AG04450 (cell line): ENCODE measurements around the gene EMILIN1. TPM values are rescaled to one million over a fixed set of nuclear protein-coding genes. Genes with fewer than 3 reads are reported as not detected.

Source experiments
- CTCF ChIA-PET: fragments of 300-600, 350-600 bp; formaldehyde crosslinking; extraction: SDS; loops from one replicate; lab custom pipeline; 2022; ENCODE audit warnings: antibody characterized with exemption, inconsistent platforms; lab: Charles Lee
- POLR2A ChIA-PET: fragments of 350-600 bp; formaldehyde crosslinking; extraction: SDS; loops from one replicate; lab custom pipeline; 2021; ENCODE audit warnings: antibody characterized with exemption, inconsistent platforms; lab: Yijun Ruan, JAX
- DNase-seq: peaks from one replicate; pipeline ENCODE4 v3.0.0-alpha.2; 2011; ENCODE audit warnings: low read depth, low spot score
- H3K27ac ChIP-seq: one replicate; pipeline ENCODE4 v1.5.1; 2012; ENCODE audit warnings: low read depth, low read length, control low read depth
- H3K27me3 ChIP-seq: one replicate; pipeline ENCODE4 v1.6.0; 2012; ENCODE audit warnings: low read length; ENCODE audit not compliant: control insufficient read depth, insufficient read depth
- H3K4me3 ChIP-seq: 2 replicates; pipeline ENCODE4 v1.5.1; 2011; ENCODE audit warnings: mild to moderate bottlenecking, low read depth, low read length, control low read depth
- H3K9me3 ChIP-seq: 2 replicates; pipeline ENCODE4 v1.5.1; 2012; ENCODE audit warnings: low read length; ENCODE audit not compliant: control insufficient read depth, insufficient read depth
- CTCF ChIP-seq: IDR thresholded peaks from 2 replicates; pipeline ENCODE4 v1.5.1; 2011; ENCODE audit warnings: low read depth, low read length, control low read depth, inconsistent platforms
- polyA plus RNA-seq: library from polyadenylated mRNA; depleted of rRNA; stranded (reverse); fragments of >200 nt; gene quantifications from 2 replicates; pipeline ENCODE4 v1.2.3, GENCODE V29; 2011

EMILIN1 gene
- polyA plus RNA-seq, 1 experiment: 68.3 TPM

GRCh38 chr2:27085673-27086089 lies 7.3 kb downstream of the EMILIN1 start:
- Histone ChIP-seq H3K27ac (no peak overlapping the region), H3K4me3 (peak overlapping the region; percentile 29), H3K9me3 (no peaks in the 10 kb centered on the region; the same call in 1 of the 2 replicates), H3K27me3 (no peaks in the 10 kb centered on the region)
- DNase-seq: no peak
- POLR2A ChIA-PET: interaction anchor here (0.9 to 7.7 kb wide), 2 partner anchors 30 to 34 kb away, joined by 4 to 53 read pairs; partner anchors contain the start of gene AGBL5
- CTCF ChIA-PET: no interaction called here
- TF ChIP-seq CTCF: peak; percentile 32; the same call in 1 of the 2 replicates

GRCh38 chr2:27086090-27086723 lies 7.8 kb downstream of the EMILIN1 start:
- CTCF ChIA-PET: interaction anchor here (0.7 to 1.5 kb wide), 5 partner anchors 10 to 197 kb away, joined by 3 to 6 read pairs (median 5); no protein-coding TSS in a partner anchor
- H3K4me3 ChIP-seq: peak overlapping the region; percentile 49
- H3K27me3 ChIP-seq: no peaks in the 10 kb centered on the region
- peak; percentile 74 for DNase-seq
- no peaks in the 10 kb centered on the region; the same call in 1 of the 2 replicates for H3K9me3 ChIP-seq
- TF ChIP-seq CTCF: peak; percentile 64
- no peak overlapping the region for H3K27ac ChIP-seq
- POLR2A ChIA-PET: interaction anchor here (0.9 to 7.7 kb wide), 4 partner anchors 13 to 34 kb away, joined by 3 to 53 read pairs (median 4); partner anchors contain the start of gene AGBL5

- no peak within 1 kb of the TSS for H3K27ac ChIP-seq
- no peak for TF ChIP-seq CTCF
- H3K27me3 ChIP-seq: no peaks in the 10 kb centered on the region
- DNase-seq: no peak
- ChIA-PET CTCF (interaction anchor here (0.7 to 1.5 kb wide), 9 partner anchors 9 to 196 kb away, joined by 3 to 6 read pairs (median 5); no protein-coding TSS in a partner anchor), POLR2A (interaction anchor here (0.5 to 7.7 kb wide), 6 partner anchors 14 to 231 kb away, joined by 3 to 53 read pairs (median 4); partner anchors contain the start of gene AGBL5)
- H3K9me3 ChIP-seq: no peaks in the 10 kb centered on the region; the same call in 1 of the 2 replicates
- H3K4me3 ChIP-seq: peak within 1 kb of the TSS; percentile 52
Measured at GRCh38 chr2:27086724-27087593, 8.5 kb downstream of the EMILIN1 start, which contains the start of gene KHK. Gene KHK, plus strand, starts transcription at chr2:27086772. Its CDS starts 488 bp downstream, at chr2:27087260.

GRCh38 chr2:27087823-27088410 lies 9.5 kb downstream of the EMILIN1 start:
- Histone ChIP-seq H3K9me3 (no peaks in the 10 kb centered on the region), H3K27ac (no peak overlapping the region), H3K27me3 (no peaks in the 10 kb centered on the region), H3K4me3 (no peak overlapping the region)
- no peak for DNase-seq
- no peak for TF ChIP-seq CTCF
- POLR2A ChIA-PET: interaction anchor here (0.8 to 7.7 kb wide), 4 partner anchors 20 to 230 kb away, joined by 3 to 53 read pairs (median 7); partner anchors contain the start of gene AGBL5
- CTCF ChIA-PET: interaction anchor here (0.6 to 1.5 kb wide), 7 partner anchors 36 to 215 kb away, joined by 3 to 6 read pairs (median 4); no protein-coding TSS in a partner anchor
